CD4-positive, alpha-beta T cell treated with Interleukin-4 for 1 hour (primary cell): ENCODE measurements around the gene CNOT6L.
"Not testable (repeated sequence)": the region's sequence is repeated elsewhere in the genome, so short reads cannot be mapped to it uniquely, and the experiment has no call there.

Experiments
- DNase-seq, 2 donors: peaks; one replicate each; pipeline ENCODE4 v3.0.0-alpha.2; 2020 to 2022

Gene CNOT6L

GRCh38 chr4:77777135-77777807 is 41.9 kb downstream of the CNOT6L start:
- DNase-seq, result no peak

- no peak for DNase-seq
These were observed 42.7 kb downstream of the CNOT6L start for GRCh38 chr4:77776182-77777134.

GRCh38 chr4:77773101-77773500 is 46.1 kb downstream of the CNOT6L start:
- no peak for DNase-seq

- DNase-seq, result no peak
These were observed 47.6 kb downstream of the CNOT6L start for GRCh38 chr4:77771566-77771965.

- no peak for DNase-seq
These were observed 53.4 kb downstream of the CNOT6L start for GRCh38 chr4:77765720-77766119.

- DNase-seq, result no peak
These were observed 56.6 kb downstream of the CNOT6L start for GRCh38 chr4:77762531-77762930.

- no peak for DNase-seq
These were observed 57.6 kb downstream of the CNOT6L start for GRCh38 chr4:77761595-77761994.

- no peak for DNase-seq
These were observed 60.4 kb downstream of the CNOT6L start for GRCh38 chr4:77758804-77759203.

- DNase-seq, result no peak
These were observed 67.4 kb downstream of the CNOT6L start for GRCh38 chr4:77751764-77752163.

GRCh38 chr4:77745792-77746191 is 73.4 kb downstream of the CNOT6L start:
- DNase-seq, result no peak

- no peak for DNase-seq
These were observed 77.1 kb downstream of the CNOT6L start for GRCh38 chr4:77742054-77742453.

GRCh38 chr4:77740480-77740879 is 78.7 kb downstream of the CNOT6L start:
- no peak for DNase-seq

- DNase-seq, result peak; percentile 21 to 63
These were observed 84.2 kb downstream of the CNOT6L start for GRCh38 chr4:77734928-77735327.

GRCh38 chr4:77731656-77732055 is 87.5 kb downstream of the CNOT6L start:
- DNase-seq, result no peak

GRCh38 chr4:77728420-77728819 is 90.7 kb downstream of the CNOT6L start:
- DNase-seq, result no peak

GRCh38 chr4:77721073-77721472 is 98.1 kb downstream of the CNOT6L start:
- DNase-seq, result no peak

- not testable (repeated sequence) for DNase-seq
These were observed 100.7 kb downstream of the CNOT6L start for GRCh38 chr4:77718500-77718899.

- DNase-seq, result no peak
These were observed 103.5 kb downstream of the CNOT6L start for GRCh38 chr4:77715414-77716290.

GRCh38 chr4:77714514-77714913 is 104.7 kb downstream of the CNOT6L start:
- DNase-seq, result no peak

- DNase-seq, result no peak
These were observed 105.3 kb downstream of the CNOT6L start for GRCh38 chr4:77713884-77714283.

GRCh38 chr4:77712675-77713074 is 106.5 kb downstream of the CNOT6L start:
- no peak for DNase-seq

GRCh38 chr4:77711469-77711868 is 107.7 kb downstream of the CNOT6L start:
- DNase-seq, result no peak

GRCh38 chr4:77710684-77711083 is 108.5 kb downstream of the CNOT6L start:
- no peak for DNase-seq
